ENCODE results near the gene BRIP1. TPM values are rescaled to one million over a fixed set of nuclear protein-coding genes. Genes with fewer than 3 reads are reported as not detected.

Gene BRIP1
- total and polyA plus RNA-seq, 9 of the 15 experiments (the other 6 are each of a cell fraction or from before 2014, with no cell fraction given), result 2.4 to 17.5 (median 11.2) TPM

GRCh38 chr17:61846761-61847375 lies 16.5 kb downstream of the BRIP1 start (continued):
- no peak for TF ChIP-seq HNRNPLL (IDR thresholded peaks at IDR 0.05; ENCODE audit: low read depth, low read length, poor library complexity, severe bottlenecking)

GRCh38 chr17:61846088-61846487 lies 17.2 kb downstream of the BRIP1 start:
- Histone ChIP-seq H3K36me3 (ENCODE audit: control insufficient read depth, insufficient read depth, low read length) (peaks cover 46% of the 10 kb centered on the region), H3K9me1 (ENCODE audit: control insufficient read depth, insufficient read depth, low read length) (no peaks in the 10 kb centered on the region), H3K4me2 (ENCODE audit: insufficient read depth, low read length) (no peak overlapping the region), H3K4me1 (replicated peaks in 1 of 2; ENCODE audit: control insufficient read depth in 2 of 2, insufficient read depth in 2 of 2, low read length in 2 of 2) (no peaks in the 10 kb centered on the region), H3K79me2 (ENCODE audit: control insufficient read depth, insufficient read depth, low read length) (no peaks in the 10 kb centered on the region), H3K27ac (ENCODE audit: extremely low read depth, low read depth, low read length) (no peak overlapping the region), H3K9me3 (replicated peaks; ENCODE audit: control insufficient read depth, insufficient read depth, low read depth, low read length) (no peaks in the 10 kb centered on the region), H3K27me3 (ENCODE audit: control insufficient read depth in 2 of 2, insufficient read depth in 2 of 2, low read length in 2 of 2) (no peaks in the 10 kb centered on the region), H3K4me3 (no peak overlapping the region), H4K20me1 (replicated peaks; ENCODE audit: control insufficient read depth, insufficient read depth, low read length) (no peaks in the 10 kb centered on the region), H2AFZ (ENCODE audit: low read depth, low read length) (no peak overlapping the region), H3K9ac (ENCODE audit: insufficient read depth in 1 of 2, low read depth in 2 of 2, low read length in 2 of 2) (no peak overlapping the region)
- no peak for TF ChIP-seq MECOM (CRISPR knock-in tag; IDR thresholded peaks at IDR 0.05)
- no peak for TF ChIP-seq TBL1XR1 (IDR thresholded peaks at IDR 0.05; ENCODE audit: low read length in 2 of 2)
- TF ChIP-seq MITF (IDR thresholded peaks at IDR 0.05), result no peak
- no peak for TF ChIP-seq ZNF121 (CRISPR knock-in tag; conservative IDR thresholded peaks at IDR 0.05)
- no peak for TF ChIP-seq NEUROD1 (IDR thresholded peaks at IDR 0.05; ENCODE audit: borderline replicate concordance, low read depth, low read length, partially characterized antibody)
- no peak for TF ChIP-seq TRIM28 (IDR thresholded peaks at IDR 0.05)
- TF ChIP-seq SRSF1 (IDR thresholded peaks at IDR 0.05; ENCODE audit: low read depth, low read length), result no peak
- TF ChIP-seq POLR3A (IDR thresholded peaks at IDR 0.05; ENCODE audit: borderline replicate concordance, extremely low read depth, insufficient read depth, insufficient read length), result no peak
- TF ChIP-seq ZBTB2 (IDR thresholded peaks at IDR 0.05), result no peak
- no peak for TF ChIP-seq RFX1 (IDR thresholded peaks at IDR 0.05)
- TF ChIP-seq EGR1 (conservative IDR thresholded peaks at IDR 0.05), result no peak
- TF ChIP-seq ELF1 (tag; IDR thresholded peaks at IDR 0.05), result no peak
- no peak for TF ChIP-seq SP2 (IDR thresholded peaks at IDR 0.05; ENCODE audit: extremely low read depth, low read depth, low read length, poor library complexity, severe bottlenecking)
- TF ChIP-seq DACH1 (IDR thresholded peaks at IDR 0.05; ENCODE audit: partially characterized antibody), result no peak
- TF ChIP-seq ARID2 (IDR thresholded peaks at IDR 0.05), result no peak
- TF ChIP-seq TAF9B (IDR thresholded peaks at IDR 0.05; ENCODE audit: partially characterized antibody), result no peak
- TF ChIP-seq ZBTB8A (IDR thresholded peaks at IDR 0.05; ENCODE audit: partially characterized antibody), result no peak
- no peak for TF ChIP-seq ATF1 (CRISPR knock-in tag; IDR thresholded peaks at IDR 0.05)
- TF ChIP-seq ATF1 (tag; IDR thresholded peaks at IDR 0.05), result no peak
- TF ChIP-seq ZNF140 (CRISPR knock-in tag; IDR thresholded peaks at IDR 0.05), result no peak
- no peak for TF ChIP-seq SMARCC2 (IDR thresholded peaks at IDR 0.05; ENCODE audit: low read depth)
- in situ Hi-C loops (cut with MboI), result loop anchor here (10.0 kb wide), 1 partner anchor 421 kb away; no protein-coding TSS in a partner anchor
- FAIRE-seq, result no peak
- POLR2A ChIA-PET, result interaction anchor here (1.1 kb wide), 1 partner anchor 17 kb away, joined by 6 read pairs; the partner anchor contains the start of gene BRIP1
- 85% methylated on average over 8 of the region's 8 CpGs for WGBS (ENCODE audit: insufficient coverage, low coverage, missing lambda C conversion rate)
- DNase-seq (ENCODE audit: extremely low read depth in 1 of 4, low spot score in 3 of 4), result no peak
- CTCF ChIA-PET (ENCODE audit: low intra/inter-chr PET ratio), result no interaction called here
- intact Hi-C loops (cut with micrococcal nuclease), result no loop called here
- no TSS peak for BruUV-seq (replicated peaks)
- ATAC-seq, result no peak
